Liver (tissue), 9 donors: ENCODE results near the gene PSMB7. TPM values are rescaled to one million over a fixed set of nuclear protein-coding genes. Genes with fewer than 3 reads are reported as not detected.
A peak's percentile ranks its signal among the peaks of the same experiment; 100 is the strongest.

Source experiments
- DNase-seq: peaks from one replicate; pipeline ENCODE4 v3.0.0-alpha.2; 2017; ENCODE audit warnings: low spot score
- H3K27ac ChIP-seq, 2 donors: one replicate each; pipeline ENCODE4 v1.7.0; 2013; ENCODE audit warnings: inconsistent platforms in 2 of 2, low read length in 2 of 2, control low read depth in 1 of 2, low read depth in 1 of 2, mild to moderate bottlenecking in 1 of 2
- H3K27me3 ChIP-seq, 4 donors: one replicate each; pipeline versions ENCODE4 v1.6.1 to v1.7.0; 2013; ENCODE audit warnings: low read length in 3 of 4, inconsistent platforms in 1 of 4, mild to moderate bottlenecking in 1 of 4, moderate library complexity in 1 of 4; ENCODE audit not compliant: control insufficient read depth in 4 of 4, insufficient read depth in 4 of 4
- H3K36me3 ChIP-seq, 4 donors: one replicate each; pipeline versions ENCODE4 v1.6.1 to v1.7.0; 2013; ENCODE audit warnings: low read length in 3 of 4, mild to moderate bottlenecking in 3 of 4, low read depth in 1 of 4, moderate library complexity in 1 of 4; ENCODE audit not compliant: control insufficient read depth in 4 of 4, insufficient read depth in 3 of 4
- H3K4me1 ChIP-seq, 4 donors: one replicate each; pipeline versions ENCODE4 v1.6.1 to v1.7.0; 2013; ENCODE audit warnings: low read length in 3 of 4, mild to moderate bottlenecking in 3 of 4, moderate library complexity in 1 of 4; ENCODE audit not compliant: control insufficient read depth in 4 of 4, insufficient read depth in 4 of 4
- H3K4me3 ChIP-seq, 3 donors: one replicate each; pipeline versions ENCODE4 v1.6.1 to v1.7.0; 2013; ENCODE audit warnings: low read length in 3 of 3, control low read depth in 1 of 3, low read depth in 1 of 3, mild to moderate bottlenecking in 1 of 3
- H3K9ac ChIP-seq, 2 donors: one replicate each; pipeline ENCODE4 v1.7.0; 2013; ENCODE audit warnings: low read length in 2 of 2, mild to moderate bottlenecking in 2 of 2, moderate library complexity in 2 of 2, control low read depth in 1 of 2, low read depth in 1 of 2
- H3K9me3 ChIP-seq, 4 donors: one replicate each; pipeline versions ENCODE4 v1.6.1 to v1.7.0; 2013; ENCODE audit warnings: low read length in 3 of 4; ENCODE audit not compliant: control insufficient read depth in 4 of 4
- EGR1 ChIP-seq, 2 donors: IDR thresholded peaks; 2 replicates each; pipeline ENCODE4 v1.6.1; 2016 to 2018; ENCODE audit warnings: antibody characterized with exemption in 2 of 2, low read depth in 2 of 2
- FOXA1 ChIP-seq: IDR thresholded peaks from 2 replicates; pipeline ENCODE4 v1.6.1; 2016; ENCODE audit warnings: antibody characterized with exemption
- FOXA2 ChIP-seq: IDR thresholded peaks from 2 replicates; pipeline ENCODE4 v1.6.1; 2016; ENCODE audit warnings: antibody characterized with exemption
- GABPA ChIP-seq, 2 donors: IDR thresholded peaks in 1 of 2; conservative IDR thresholded peaks in 1 of 2; 2 replicates each; pipeline ENCODE4 v1.6.1; 2016; ENCODE audit warnings: antibody characterized with exemption in 2 of 2, mild to moderate bottlenecking in 1 of 2, moderate library complexity in 1 of 2
- HNF4A ChIP-seq, 2 donors: conservative IDR thresholded peaks; 2 replicates each; pipeline ENCODE4 v1.6.1; 2016; ENCODE audit warnings: antibody characterized with exemption in 2 of 2, mild to moderate bottlenecking in 2 of 2
- HNF4G ChIP-seq: IDR thresholded peaks from 2 replicates; pipeline ENCODE4 v1.6.1; 2016; ENCODE audit warnings: antibody characterized with exemption
- JUND ChIP-seq, 2 donors: IDR thresholded peaks; 2 replicates each; pipeline ENCODE4 v1.6.1; 2016; ENCODE audit warnings: antibody characterized with exemption in 2 of 2
- NR2F2 ChIP-seq: IDR thresholded peaks from 2 replicates; pipeline ENCODE4 v1.6.1; 2016; ENCODE audit warnings: antibody characterized with exemption
- RAD21 ChIP-seq, 2 donors: IDR thresholded peaks; 2 replicates each; pipeline ENCODE4 v1.6.1; 2016; ENCODE audit warnings: antibody characterized with exemption in 2 of 2, mild to moderate bottlenecking in 2 of 2
- RXRA ChIP-seq, 2 donors: IDR thresholded peaks; 2 replicates each; pipeline ENCODE4 v1.6.1; 2017 to 2018; ENCODE audit warnings: antibody characterized with exemption in 2 of 2, mild to moderate bottlenecking in 1 of 2
- SP1 ChIP-seq: IDR thresholded peaks from 2 replicates; pipeline ENCODE4 v1.6.1; 2018; ENCODE audit warnings: antibody characterized with exemption, mild to moderate bottlenecking
- YY1 ChIP-seq: IDR thresholded peaks from 2 replicates; pipeline ENCODE4 v1.6.1; 2016; ENCODE audit warnings: antibody characterized with exemption, mild to moderate bottlenecking
- WGBS: extraction: QIAGEN DNeasy Blood & Tissue Kit; methylation state at CpG from one replicate; pipeline ENCODE4 v1.1.7; 2013; 5-methylcytosine and 5-hydroxymethylcytosine counted together
- polyA plus RNA-seq, 2 donors: library from polyadenylated mRNA; stranded (reverse) in 1 of 2; unstranded in 1 of 2; fragments of 200-250 nt in 1 of 2; fragments of >200 nt in 1 of 2; fragmentation: Nextera tagmentation in 1 of 2; extraction: Ambion mirVana in 1 of 2; gene quantifications; one replicate each; pipeline versions ENCODE4 v1.2.1 to v1.2.3, GENCODE V29; 2013 to 2015
- total RNA-seq, 2 donors: library from RNA; depleted of rRNA; stranded (reverse); fragments of >200 nt; gene quantifications; one replicate each; pipeline ENCODE4 v1.2.3, GENCODE V29; 2014
- TF ChIP-seq, protein P1 (sequence below): fragments of 150-350 bp; IDR thresholded peaks from 2 replicates; pipeline ENCODE4 v1.5.1; 2017; ENCODE audit warnings: improper control_type of control experiment, low read depth, low read length; ENCODE audit not compliant: missing input control
- TF ChIP-seq, protein P2 (sequence below): IDR thresholded peaks from 2 replicates; pipeline ENCODE4 v1.6.1; 2016; ENCODE audit warnings: antibody characterized with exemption, mild to moderate bottlenecking
- TF ChIP-seq, protein P3 (sequence below): IDR thresholded peaks from 2 replicates; pipeline ENCODE4 v1.6.1; 2016; ENCODE audit warnings: antibody characterized with exemption
- TF ChIP-seq, protein P4 (sequence below): IDR thresholded peaks from 2 replicates; pipeline ENCODE4 v1.6.1; 2016; ENCODE audit warnings: antibody characterized with exemption
- TF ChIP-seq, protein P5 (sequence below): IDR thresholded peaks from 2 replicates; pipeline ENCODE4 v1.6.1; 2016; ENCODE audit warnings: antibody characterized with exemption
- donor health status: healthy.
- donor health status: healthy.
- donor health status: healthy.
- donor health status: healthy.
- donor health status: healthy.

PSMB7 gene
- total and polyA plus RNA-seq, 4 donors = 90.9 to 183 (median 134) TPM

DNA sequence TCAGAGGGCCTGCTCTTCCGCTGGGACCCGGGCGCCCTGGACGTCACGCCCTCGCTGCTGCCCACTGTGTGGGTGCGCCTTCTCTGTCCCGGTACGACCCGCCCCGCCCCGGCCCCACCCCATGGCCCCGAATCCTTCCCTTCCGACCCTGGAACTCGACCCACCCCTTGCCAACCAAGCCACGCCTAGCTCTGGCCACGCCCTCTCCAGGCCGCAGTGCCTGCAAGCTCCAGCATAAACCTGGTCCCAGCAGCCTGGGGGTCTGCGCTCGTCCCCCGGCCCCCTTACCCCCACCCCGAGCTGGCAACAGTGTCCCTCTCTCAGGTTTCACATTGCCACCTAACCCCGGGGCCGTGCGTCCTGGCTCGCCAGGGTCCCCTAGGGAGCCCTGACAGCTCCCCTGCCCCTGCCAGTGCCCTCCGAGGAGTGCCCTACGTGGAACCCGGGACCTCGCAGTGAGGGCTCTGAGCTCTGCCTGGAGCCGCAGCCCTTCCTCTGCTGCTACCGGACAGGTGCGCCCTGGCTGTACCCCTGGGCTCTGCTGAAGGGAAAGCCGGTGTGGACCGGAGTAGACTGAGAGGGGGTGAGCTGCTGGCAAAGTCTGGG, 38.4 kb upstream of the PSMB7 start:
- Histone ChIP-seq H3K36me3 (no peaks in the 10 kb centered on the region), H3K4me1 (peaks cover 3 to 8% (median 5%) of the 10 kb centered on the region in 4 donors), H3K27me3 (peaks cover 2 to 11% (median 8%) of the 10 kb centered on the region in 4 donors), H3K9ac (no peak overlapping the region), H3K27ac (no peak overlapping the region), H3K4me3 (peak overlapping the region in 1 of 3 donors; percentile 20), H3K9me3 (no peaks in the 10 kb centered on the region)
- 28% methylated on average over 35 of the region's 35 CpGs for WGBS
- TF ChIP-seq, protein P1, sequence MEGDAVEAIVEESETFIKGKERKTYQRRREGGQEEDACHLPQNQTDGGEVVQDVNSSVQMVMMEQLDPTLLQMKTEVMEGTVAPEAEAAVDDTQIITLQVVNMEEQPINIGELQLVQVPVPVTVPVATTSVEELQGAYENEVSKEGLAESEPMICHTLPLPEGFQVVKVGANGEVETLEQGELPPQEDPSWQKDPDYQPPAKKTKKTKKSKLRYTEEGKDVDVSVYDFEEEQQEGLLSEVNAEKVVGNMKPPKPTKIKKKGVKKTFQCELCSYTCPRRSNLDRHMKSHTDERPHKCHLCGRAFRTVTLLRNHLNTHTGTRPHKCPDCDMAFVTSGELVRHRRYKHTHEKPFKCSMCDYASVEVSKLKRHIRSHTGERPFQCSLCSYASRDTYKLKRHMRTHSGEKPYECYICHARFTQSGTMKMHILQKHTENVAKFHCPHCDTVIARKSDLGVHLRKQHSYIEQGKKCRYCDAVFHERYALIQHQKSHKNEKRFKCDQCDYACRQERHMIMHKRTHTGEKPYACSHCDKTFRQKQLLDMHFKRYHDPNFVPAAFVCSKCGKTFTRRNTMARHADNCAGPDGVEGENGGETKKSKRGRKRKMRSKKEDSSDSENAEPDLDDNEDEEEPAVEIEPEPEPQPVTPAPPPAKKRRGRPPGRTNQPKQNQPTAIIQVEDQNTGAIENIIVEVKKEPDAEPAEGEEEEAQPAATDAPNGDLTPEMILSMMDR = no peak
- TF ChIP-seq GABPA (IDR thresholded peaks at IDR 0.05 in 1 of 2, conservative IDR thresholded peaks at IDR 0.05 in 1 of 2) = no peak
- TF ChIP-seq YY1 = no peak
- no peak for TF ChIP-seq RXRA (IDR thresholded peaks at IDR 0.05)
- TF ChIP-seq, protein P2, sequence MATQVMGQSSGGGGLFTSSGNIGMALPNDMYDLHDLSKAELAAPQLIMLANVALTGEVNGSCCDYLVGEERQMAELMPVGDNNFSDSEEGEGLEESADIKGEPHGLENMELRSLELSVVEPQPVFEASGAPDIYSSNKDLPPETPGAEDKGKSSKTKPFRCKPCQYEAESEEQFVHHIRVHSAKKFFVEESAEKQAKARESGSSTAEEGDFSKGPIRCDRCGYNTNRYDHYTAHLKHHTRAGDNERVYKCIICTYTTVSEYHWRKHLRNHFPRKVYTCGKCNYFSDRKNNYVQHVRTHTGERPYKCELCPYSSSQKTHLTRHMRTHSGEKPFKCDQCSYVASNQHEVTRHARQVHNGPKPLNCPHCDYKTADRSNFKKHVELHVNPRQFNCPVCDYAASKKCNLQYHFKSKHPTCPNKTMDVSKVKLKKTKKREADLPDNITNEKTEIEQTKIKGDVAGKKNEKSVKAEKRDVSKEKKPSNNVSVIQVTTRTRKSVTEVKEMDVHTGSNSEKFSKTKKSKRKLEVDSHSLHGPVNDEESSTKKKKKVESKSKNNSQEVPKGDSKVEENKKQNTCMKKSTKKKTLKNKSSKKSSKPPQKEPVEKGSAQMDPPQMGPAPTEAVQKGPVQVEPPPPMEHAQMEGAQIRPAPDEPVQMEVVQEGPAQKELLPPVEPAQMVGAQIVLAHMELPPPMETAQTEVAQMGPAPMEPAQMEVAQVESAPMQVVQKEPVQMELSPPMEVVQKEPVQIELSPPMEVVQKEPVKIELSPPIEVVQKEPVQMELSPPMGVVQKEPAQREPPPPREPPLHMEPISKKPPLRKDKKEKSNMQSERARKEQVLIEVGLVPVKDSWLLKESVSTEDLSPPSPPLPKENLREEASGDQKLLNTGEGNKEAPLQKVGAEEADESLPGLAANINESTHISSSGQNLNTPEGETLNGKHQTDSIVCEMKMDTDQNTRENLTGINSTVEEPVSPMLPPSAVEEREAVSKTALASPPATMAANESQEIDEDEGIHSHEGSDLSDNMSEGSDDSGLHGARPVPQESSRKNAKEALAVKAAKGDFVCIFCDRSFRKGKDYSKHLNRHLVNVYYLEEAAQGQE = no peak
- TF ChIP-seq, protein P3, sequence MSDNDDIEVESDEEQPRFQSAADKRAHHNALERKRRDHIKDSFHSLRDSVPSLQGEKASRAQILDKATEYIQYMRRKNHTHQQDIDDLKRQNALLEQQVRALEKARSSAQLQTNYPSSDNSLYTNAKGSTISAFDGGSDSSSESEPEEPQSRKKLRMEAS = no peak
- TF ChIP-seq FOXA1 = no peak
- no peak for TF ChIP-seq EGR1 (IDR thresholded peaks at IDR 0.05; ENCODE audit: low read depth in 2 of 2)
- TF ChIP-seq SP1 = no peak
- TF ChIP-seq, protein P4, sequence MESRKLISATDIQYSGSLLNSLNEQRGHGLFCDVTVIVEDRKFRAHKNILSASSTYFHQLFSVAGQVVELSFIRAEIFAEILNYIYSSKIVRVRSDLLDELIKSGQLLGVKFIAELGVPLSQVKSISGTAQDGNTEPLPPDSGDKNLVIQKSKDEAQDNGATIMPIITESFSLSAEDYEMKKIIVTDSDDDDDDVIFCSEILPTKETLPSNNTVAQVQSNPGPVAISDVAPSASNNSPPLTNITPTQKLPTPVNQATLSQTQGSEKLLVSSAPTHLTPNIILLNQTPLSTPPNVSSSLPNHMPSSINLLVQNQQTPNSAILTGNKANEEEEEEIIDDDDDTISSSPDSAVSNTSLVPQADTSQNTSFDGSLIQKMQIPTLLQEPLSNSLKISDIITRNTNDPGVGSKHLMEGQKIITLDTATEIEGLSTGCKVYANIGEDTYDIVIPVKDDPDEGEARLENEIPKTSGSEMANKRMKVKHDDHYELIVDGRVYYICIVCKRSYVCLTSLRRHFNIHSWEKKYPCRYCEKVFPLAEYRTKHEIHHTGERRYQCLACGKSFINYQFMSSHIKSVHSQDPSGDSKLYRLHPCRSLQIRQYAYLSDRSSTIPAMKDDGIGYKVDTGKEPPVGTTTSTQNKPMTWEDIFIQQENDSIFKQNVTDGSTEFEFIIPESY = no peak
- TF ChIP-seq FOXA2 = no peak
- TF ChIP-seq NR2F2 = no peak
- no peak for TF ChIP-seq JUND (IDR thresholded peaks at IDR 0.05)
- TF ChIP-seq RAD21 (IDR thresholded peaks at IDR 0.05) = no peak
- no peak for TF ChIP-seq HNF4A (conservative IDR thresholded peaks at IDR 0.05)
- TF ChIP-seq, protein P5, sequence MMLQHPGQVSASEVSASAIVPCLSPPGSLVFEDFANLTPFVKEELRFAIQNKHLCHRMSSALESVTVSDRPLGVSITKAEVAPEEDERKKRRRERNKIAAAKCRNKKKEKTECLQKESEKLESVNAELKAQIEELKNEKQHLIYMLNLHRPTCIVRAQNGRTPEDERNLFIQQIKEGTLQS = no peak
- TF ChIP-seq HNF4G = no peak
- no peak for DNase-seq
